GM12891 (cell line): ENCODE results near the gene PPFIBP2.

ENCODE experiments used
- PAX5 ChIP-seq: IDR thresholded peaks from 2 replicates; pipeline ENCODE4 v1.6.1; 2011; ENCODE audit warnings: low read length, moderate library complexity, mild to moderate bottlenecking; ENCODE audit not compliant: insufficient read depth, severe bottlenecking
- POLR2A ChIP-seq: IDR thresholded peaks from 2 replicates; pipeline ENCODE4 v1.6.1; 2011; ENCODE audit warnings: low read depth, low read length, control low read depth
- POLR2AphosphoS5 ChIP-seq: IDR thresholded peaks from 2 replicates; pipeline ENCODE4 v1.6.1; 2011; ENCODE audit warnings: low read depth, low read length, control low read depth
- POU2F2 ChIP-seq: IDR thresholded peaks from 2 replicates; pipeline ENCODE4 v1.6.1; 2011; ENCODE audit warnings: low read depth, mild to moderate bottlenecking, control low read depth, low read length, moderate library complexity
- SPI1 ChIP-seq: IDR thresholded peaks from 2 replicates; pipeline ENCODE4 v1.6.1; 2011; ENCODE audit warnings: low read depth, low read length, control low read depth
- TAF1 ChIP-seq: IDR thresholded peaks from 2 replicates; pipeline ENCODE4 v1.6.1; 2011; ENCODE audit warnings: low read depth, low read length, control low read depth

- TF ChIP-seq PAX5 (no peak), POLR2AphosphoS5 (no peak), POLR2A (no peak), TAF1 (no peak), POU2F2 (no peak), SPI1 (no peak; the same call in 1 of the 2 replicates)
Measured at GRCh38 chr11:7578276-7578955, 64.6 kb downstream of the PPFIBP2 start.
